ENCODE results near the gene SLC44A5. TPM values are rescaled to one million over a fixed set of nuclear protein-coding genes. Genes with fewer than 3 reads are reported as not detected.

Gene SLC44A5
- total RNA-seq, 4 donors from 2014 or later = 2.2 to 5.2 (median 3.3) TPM; not detected in 1

DNA sequence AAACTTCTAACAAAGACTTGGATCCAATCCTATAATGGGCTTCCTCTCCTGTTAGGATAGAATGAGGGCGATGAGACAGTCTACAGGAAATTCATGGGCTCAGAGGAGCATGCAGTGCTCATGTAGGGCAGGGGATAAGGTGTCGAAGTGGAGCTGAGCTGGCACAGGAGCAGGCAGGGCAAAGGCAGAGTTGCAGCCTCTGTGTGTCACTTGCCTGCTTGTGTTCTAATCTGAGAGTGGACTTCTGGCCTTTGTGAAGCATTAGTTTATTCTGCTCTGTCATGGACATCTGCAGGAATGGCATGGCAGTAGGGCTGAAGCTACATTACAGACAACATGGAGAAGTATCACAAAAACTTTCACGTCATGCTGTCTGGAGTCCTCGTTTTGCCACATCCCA, 444.1 kb downstream of the SLC44A5 start:
- intact Hi-C loops (cut with DNase I; ENCODE audit: low total_unique reads) = no loop called here
- in situ Hi-C loops (cut with MboI; ENCODE audit: low pct_ligation_motif_present in 1 of 4, low pct_unique_long_range_greater_than_20kb in 1 of 4, low sequenced_read_pairs in 3 of 4) = no loop called here
- Histone ChIP-seq H3K4me1 (no peaks in the 10 kb centered on the region), H3K4me3 (no peak overlapping the region), H3K27ac (no peak overlapping the region), H3K9me3 (no peaks in the 10 kb centered on the region), H3K36me3 (no peaks in the 10 kb centered on the region), H3K27me3 (no peaks in the 10 kb centered on the region)
- no peak for DNase-seq
- TF ChIP-seq POLR2AphosphoS5 (IDR thresholded peaks at IDR 0.05) (no peak), POLR2A (IDR thresholded peaks at IDR 0.05) (no peak), EP300 (IDR thresholded peaks at IDR 0.05; ENCODE audit: low read depth) (no peak)
- TF ChIP-seq, protein P1, sequence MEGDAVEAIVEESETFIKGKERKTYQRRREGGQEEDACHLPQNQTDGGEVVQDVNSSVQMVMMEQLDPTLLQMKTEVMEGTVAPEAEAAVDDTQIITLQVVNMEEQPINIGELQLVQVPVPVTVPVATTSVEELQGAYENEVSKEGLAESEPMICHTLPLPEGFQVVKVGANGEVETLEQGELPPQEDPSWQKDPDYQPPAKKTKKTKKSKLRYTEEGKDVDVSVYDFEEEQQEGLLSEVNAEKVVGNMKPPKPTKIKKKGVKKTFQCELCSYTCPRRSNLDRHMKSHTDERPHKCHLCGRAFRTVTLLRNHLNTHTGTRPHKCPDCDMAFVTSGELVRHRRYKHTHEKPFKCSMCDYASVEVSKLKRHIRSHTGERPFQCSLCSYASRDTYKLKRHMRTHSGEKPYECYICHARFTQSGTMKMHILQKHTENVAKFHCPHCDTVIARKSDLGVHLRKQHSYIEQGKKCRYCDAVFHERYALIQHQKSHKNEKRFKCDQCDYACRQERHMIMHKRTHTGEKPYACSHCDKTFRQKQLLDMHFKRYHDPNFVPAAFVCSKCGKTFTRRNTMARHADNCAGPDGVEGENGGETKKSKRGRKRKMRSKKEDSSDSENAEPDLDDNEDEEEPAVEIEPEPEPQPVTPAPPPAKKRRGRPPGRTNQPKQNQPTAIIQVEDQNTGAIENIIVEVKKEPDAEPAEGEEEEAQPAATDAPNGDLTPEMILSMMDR (IDR thresholded peaks at IDR 0.05) = no peak
- WGBS, 2 donors (ENCODE audit: low coverage in 1 of 2) = 75 to 80% methylated on average over 3 to 4 of the region's 4 CpGs

DNA sequence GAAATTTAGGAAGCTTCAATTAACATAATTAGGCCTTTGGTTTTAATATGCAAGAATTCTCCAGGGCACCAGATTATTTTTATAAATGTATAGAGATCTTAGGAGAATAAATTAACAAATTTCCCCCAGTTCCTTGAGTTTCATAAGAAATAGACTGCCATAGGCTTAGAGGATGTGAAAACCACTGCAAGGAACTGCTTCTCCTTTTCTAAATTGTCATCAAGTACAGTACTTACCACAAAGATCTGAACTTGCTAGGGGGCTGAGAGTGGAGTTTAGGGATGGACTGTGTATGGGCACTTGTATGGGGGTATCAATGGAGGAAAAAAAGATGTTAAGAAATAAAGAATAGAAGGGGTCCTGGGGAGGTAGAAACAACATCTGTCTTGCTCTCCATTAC, 445.6 kb downstream of the SLC44A5 start:
- TF ChIP-seq, protein P1 (IDR thresholded peaks at IDR 0.05) = no peak
- TF ChIP-seq POLR2AphosphoS5 (IDR thresholded peaks at IDR 0.05) = no peak
- TF ChIP-seq POLR2A (IDR thresholded peaks at IDR 0.05) = no peak
- TF ChIP-seq EP300 (IDR thresholded peaks at IDR 0.05; ENCODE audit: low read depth) = no peak
- Histone ChIP-seq H3K4me1 (no peaks in the 10 kb centered on the region), H3K9me3 (no peaks in the 10 kb centered on the region), H3K36me3 (no peaks in the 10 kb centered on the region), H3K4me3 (no peak overlapping the region), H3K27me3 (no peaks in the 10 kb centered on the region), H3K27ac (no peak overlapping the region)
- in situ Hi-C loops (cut with MboI; ENCODE audit: low pct_ligation_motif_present in 1 of 4, low pct_unique_long_range_greater_than_20kb in 1 of 4, low sequenced_read_pairs in 3 of 4) = no loop called here
- no peak for DNase-seq
- intact Hi-C loops (cut with DNase I; ENCODE audit: low total_unique reads) = no loop called here

DNA sequence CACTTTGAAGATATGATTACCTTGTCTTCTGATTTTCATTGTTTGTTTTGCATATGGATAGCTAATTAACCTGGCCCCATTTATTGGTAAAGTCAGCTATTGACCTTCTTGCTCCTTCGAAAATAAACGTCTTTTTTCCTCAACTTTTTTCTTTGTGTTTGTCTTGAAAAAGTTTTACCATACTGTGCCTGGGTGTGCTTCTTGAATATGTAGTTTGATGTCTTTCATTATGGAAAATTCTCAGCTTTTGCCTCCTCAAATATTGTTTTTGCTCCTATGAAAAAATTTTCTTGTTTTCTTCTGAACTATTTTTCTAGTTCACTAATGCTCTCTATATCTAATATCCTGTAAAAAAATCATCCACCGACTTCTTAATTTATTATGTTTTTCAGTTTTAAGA, 451.8 kb downstream of the SLC44A5 start:
- no peaks in the 10 kb centered on the region for H3K27me3 ChIP-seq
- in situ Hi-C loops (cut with MboI; ENCODE audit: low pct_ligation_motif_present in 1 of 4, low pct_unique_long_range_greater_than_20kb in 1 of 4, low sequenced_read_pairs in 3 of 4) = no loop called here

More for the DNA sequence above, 451.8 kb downstream of the SLC44A5 start:
- Histone ChIP-seq H3K4me3 (no peak overlapping the region), H3K4me1 (no peaks in the 10 kb centered on the region), H3K9me3 (no peaks in the 10 kb centered on the region), H3K27ac (no peak overlapping the region), H3K36me3 (no peaks in the 10 kb centered on the region)
- 67 to 81% methylated on average over 3 of the region's 3 CpGs for WGBS, 2 donors (ENCODE audit: low coverage in 1 of 2)
- TF ChIP-seq EP300 (IDR thresholded peaks at IDR 0.05; ENCODE audit: low read depth) (no peak), POLR2AphosphoS5 (IDR thresholded peaks at IDR 0.05) (no peak)
- TF ChIP-seq, protein P1 (IDR thresholded peaks at IDR 0.05) = no peak
- no peak for DNase-seq
- intact Hi-C loops (cut with DNase I; ENCODE audit: low total_unique reads) = no loop called here

Small RNAs within 50 kb of the gene (small RNA-seq; reads per million reads assigned to genes)
- gene RNU6-503P = 0 reads per million in 4 donors
- gene RNU6-622P = 0 reads per million in 4 donors

Other genes starting within 250 kb of the SLC44A5 start
- gene ACADM, start 113.6 kb upstream of the SLC44A5 start, total RNA-seq = 100 to 1,000 TPM in 2 of 4 donors, 10 to 100 TPM in 2; 34.4 to 138 (median 91.5) TPM
- 100 to 1,000 TPM in 1 of 4 donors, 10 to 100 TPM in 3; 21.3 to 126 (median 68.4) TPM for gene RABGGTB, start 175.1 kb upstream of the SLC44A5 start, total RNA-seq
- under 1 TPM in 2 of 4 donors, not detected in 2; 0.20 to 0.48 TPM for gene MSH4, start 185.8 kb upstream of the SLC44A5 start, total RNA-seq

All from transverse colon (tissue), 4 donors.